ENCODE results near the gene FADS2. TPM values are rescaled to one million over a fixed set of nuclear protein-coding genes. Genes with fewer than 3 reads are reported as not detected.

Gene FADS2
- total RNA-seq, 1 donor from 2014 or later = 10.9 TPM

- CTCF ChIA-PET = no interaction called here
- no peak overlapping the region for H3K27ac Mint-ChIP-seq
- intact Hi-C loops (cut with micrococcal nuclease) = no loop called here
Observed at GRCh38 chr11:61864814-61865775, 37.0 kb downstream of the FADS2 start.

GRCh38 chr11:61866231-61866957, 38.3 kb downstream of the FADS2 start:
- no peak for TF ChIP-seq CTCF (IDR thresholded peaks at IDR 0.05)
- no peak for ATAC-seq (ENCODE audit: low read depth)
- Mint-ChIP-seq H3K27me3 (no peaks in the 10 kb centered on the region), H3K4me3 (no peak overlapping the region), H3K36me3 (ENCODE audit: low read depth) (no peaks in the 10 kb centered on the region), H3K4me1 (peaks cover 7% of the 10 kb centered on the region), H3K27ac (no peak overlapping the region), H3K9me3 (no peaks in the 10 kb centered on the region)
- intact Hi-C loops (cut with micrococcal nuclease) = no loop called here
- POLR2A ChIA-PET = no interaction called here
- CTCF ChIA-PET = interaction anchor here (1.1 to 1.7 kb wide), 3 partner anchors 81 to 241 kb away, joined by 5 to 7 read pairs (median 6); no protein-coding TSS in a partner anchor
- DNase-seq = no peak

More at GRCh38 chr11:61864814-61865775, 37.0 kb downstream of the FADS2 start:
- peaks cover 2% of the 10 kb centered on the region for H3K36me3 Mint-ChIP-seq (ENCODE audit: low read depth)
- no peaks in the 10 kb centered on the region for H3K27me3 Mint-ChIP-seq
- H3K4me3 Mint-ChIP-seq = no peak overlapping the region
- no peaks in the 10 kb centered on the region for H3K9me3 Mint-ChIP-seq
- POLR2A ChIA-PET = no interaction called here
- no peaks in the 10 kb centered on the region for H3K4me1 Mint-ChIP-seq
- ATAC-seq (ENCODE audit: low read depth) (no peak), DNase-seq (no peak)
- TF ChIP-seq CTCF (IDR thresholded peaks at IDR 0.05) = no peak

GRCh38 chr11:61866958-61867343, 38.9 kb downstream of the FADS2 start:
- H3K4me1 Mint-ChIP-seq = peaks cover 9% of the 10 kb centered on the region
- POLR2A ChIA-PET = no interaction called here

GRCh38 chr11:61868571-61869428, 40.7 kb downstream of the FADS2 start:
- no peaks in the 10 kb centered on the region for H3K27me3 Mint-ChIP-seq
- TF ChIP-seq CTCF (IDR thresholded peaks at IDR 0.05) = no peak
- H3K4me1 Mint-ChIP-seq = peaks cover 9% of the 10 kb centered on the region
- ChIA-PET CTCF (interaction anchor here (2.9 to 7.0 kb wide), 5 partner anchors 29 to 239 kb away, joined by 34 to 104 read pairs (median 57); partner anchors contain the start of gene BEST1), POLR2A (no interaction called here)
- no peaks in the 10 kb centered on the region for H3K9me3 Mint-ChIP-seq
- no peaks in the 10 kb centered on the region for H3K36me3 Mint-ChIP-seq (ENCODE audit: low read depth)
- ATAC-seq (ENCODE audit: low read depth) (no peak), DNase-seq (no peak)
- intact Hi-C loops (cut with micrococcal nuclease) = no loop called here
- no peak overlapping the region for H3K4me3 Mint-ChIP-seq
- H3K27ac Mint-ChIP-seq = no peak overlapping the region

More at GRCh38 chr11:61866958-61867343, 38.9 kb downstream of the FADS2 start:
- no peaks in the 10 kb centered on the region for H3K9me3 Mint-ChIP-seq
- no peak for TF ChIP-seq CTCF (IDR thresholded peaks at IDR 0.05)
- H3K27ac Mint-ChIP-seq = no peak overlapping the region
- CTCF ChIA-PET = interaction anchor here (1.1 to 1.7 kb wide), 3 partner anchors 81 to 241 kb away, joined by 5 to 7 read pairs (median 6); no protein-coding TSS in a partner anchor
- H3K27me3 Mint-ChIP-seq = no peaks in the 10 kb centered on the region
- H3K4me3 Mint-ChIP-seq = no peak overlapping the region
- intact Hi-C loops (cut with micrococcal nuclease) = no loop called here
- DNase-seq = no peak
- H3K36me3 Mint-ChIP-seq (ENCODE audit: low read depth) = no peaks in the 10 kb centered on the region
- no peak for ATAC-seq (ENCODE audit: low read depth)
